GM19452 (cell line): ENCODE data around the gene SNX1.

Source experiments
- ATAC-seq: cut with Tn5 transposase; IDR thresholded peaks from one replicate; pipeline ENCODE4 v1.9.1; 2021; ENCODE audit not compliant: unreplicated experiment

SNX1 gene

GRCh38 chr15:64144565-64145281 lies 48.9 kb downstream of the SNX1 start:
- peak; percentile 73 for ATAC-seq

GRCh38 chr15:64146041-64146440 lies 50.3 kb downstream of the SNX1 start:
- ATAC-seq = no peak

- no peak for ATAC-seq
These were observed 50.7 kb downstream of the SNX1 start for GRCh38 chr15:64146520-64146884.

GRCh38 chr15:64146885-64147681 lies 51.3 kb downstream of the SNX1 start:
- ATAC-seq = no peak

- no peak for ATAC-seq
These were observed 52.4 kb downstream of the SNX1 start for GRCh38 chr15:64148168-64148567.

GRCh38 chr15:64148581-64148980 lies 52.8 kb downstream of the SNX1 start:
- ATAC-seq = no peak

GRCh38 chr15:64149424-64149823 lies 53.6 kb downstream of the SNX1 start:
- ATAC-seq = no peak

- no peak for ATAC-seq
These were observed 54.3 kb downstream of the SNX1 start for GRCh38 chr15:64149893-64150578.

GRCh38 chr15:64151727-64152506 lies 56.1 kb downstream of the SNX1 start, which contains the start of gene SNX22:
TSS of gene SNX22 (plus strand) at chr15:64151731. CDS start at chr15:64151776, 45 bp downstream.
- ATAC-seq = peak; percentile 10

- peak; percentile 9 for ATAC-seq
These were observed 57.0 kb downstream of the SNX1 start for GRCh38 chr15:64152507-64153387.

- ATAC-seq = peak; percentile 48
These were observed 57.9 kb downstream of the SNX1 start for GRCh38 chr15:64153480-64154367.

- no peak for ATAC-seq
These were observed 60.2 kb downstream of the SNX1 start for GRCh38 chr15:64155802-64156651.

GRCh38 chr15:64156652-64157331 lies 61.0 kb downstream of the SNX1 start:
- no peak for ATAC-seq

GRCh38 chr15:64157599-64158125 lies 61.9 kb downstream of the SNX1 start:
- no peak for ATAC-seq

GRCh38 chr15:64158363-64159134 lies 62.8 kb downstream of the SNX1 start:
- no peak for ATAC-seq

GRCh38 chr15:64161688-64162477 lies 66.1 kb downstream of the SNX1 start:
- no peak for ATAC-seq
